Hepatocyte (in vitro differentiated cells): ENCODE results near the gene SEC22C.

Experiments
- EZH2 ChIP-seq: fragments of 200-600 bp; sonication (generic); IDR thresholded peaks from 2 replicates; pipeline ENCODE4 v1.6.1; 2016; ENCODE audit warnings: antibody characterized with exemption, mild to moderate bottlenecking, borderline replicate concordance
- EZH2phosphoT487 ChIP-seq: fragments of 200-600 bp; sonication (generic); IDR thresholded peaks from one replicate; pipeline ENCODE4 v1.6.1; 2018; ENCODE audit warnings: antibody characterized with exemption, mild to moderate bottlenecking, low read depth, moderate library complexity; ENCODE audit not compliant: unreplicated experiment, severe bottlenecking
- TF ChIP-seq, protein P1 (sequence below): fragments of 200-600 bp; sonication (generic); IDR thresholded peaks from 2 replicates; pipeline ENCODE4 v1.5.1; 2016; ENCODE audit warnings: antibody characterized with exemption, mild to moderate bottlenecking; ENCODE audit not compliant: poor library complexity

DNA sequence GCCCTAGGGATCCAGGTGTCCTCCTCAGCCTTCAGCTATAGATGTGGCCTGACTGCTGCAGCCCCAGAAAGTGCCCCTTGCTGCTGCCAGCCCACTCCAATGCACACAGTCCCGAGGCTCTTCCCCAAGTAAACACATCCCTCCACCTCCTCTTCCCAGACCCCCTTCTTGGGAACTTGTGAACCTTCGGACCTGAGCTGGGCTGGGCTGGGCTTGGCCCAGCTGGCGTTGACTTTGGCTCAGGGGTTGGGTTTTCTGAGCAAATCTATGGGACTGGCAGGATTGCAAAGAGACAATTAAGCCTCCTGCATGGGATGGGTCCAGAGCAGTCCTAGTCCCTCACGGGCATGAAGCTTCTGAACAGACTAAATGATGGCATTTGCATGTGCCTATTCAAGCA, 64.7 kb downstream of the SEC22C start:
- TF ChIP-seq, protein P1, sequence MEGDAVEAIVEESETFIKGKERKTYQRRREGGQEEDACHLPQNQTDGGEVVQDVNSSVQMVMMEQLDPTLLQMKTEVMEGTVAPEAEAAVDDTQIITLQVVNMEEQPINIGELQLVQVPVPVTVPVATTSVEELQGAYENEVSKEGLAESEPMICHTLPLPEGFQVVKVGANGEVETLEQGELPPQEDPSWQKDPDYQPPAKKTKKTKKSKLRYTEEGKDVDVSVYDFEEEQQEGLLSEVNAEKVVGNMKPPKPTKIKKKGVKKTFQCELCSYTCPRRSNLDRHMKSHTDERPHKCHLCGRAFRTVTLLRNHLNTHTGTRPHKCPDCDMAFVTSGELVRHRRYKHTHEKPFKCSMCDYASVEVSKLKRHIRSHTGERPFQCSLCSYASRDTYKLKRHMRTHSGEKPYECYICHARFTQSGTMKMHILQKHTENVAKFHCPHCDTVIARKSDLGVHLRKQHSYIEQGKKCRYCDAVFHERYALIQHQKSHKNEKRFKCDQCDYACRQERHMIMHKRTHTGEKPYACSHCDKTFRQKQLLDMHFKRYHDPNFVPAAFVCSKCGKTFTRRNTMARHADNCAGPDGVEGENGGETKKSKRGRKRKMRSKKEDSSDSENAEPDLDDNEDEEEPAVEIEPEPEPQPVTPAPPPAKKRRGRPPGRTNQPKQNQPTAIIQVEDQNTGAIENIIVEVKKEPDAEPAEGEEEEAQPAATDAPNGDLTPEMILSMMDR = no peak
- TF ChIP-seq EZH2 (no peak), EZH2phosphoT487 (no peak)
